Heart left ventricle (tissue), 16 donors: ENCODE results near the gene SWAP70. TPM values are rescaled to one million over a fixed set of nuclear protein-coding genes. Genes with fewer than 3 reads are reported as not detected.

Source experiments
- ATAC-seq, 4 donors: fragments of 200-7000 bp; cut with Tn5 transposase; one replicate each; pipeline ENCODE4 v1.9.1; 2020 to 2022; ENCODE audit warnings: moderate library complexity in 4 of 4, mild to moderate bottlenecking in 3 of 4, moderate number of reproducible peaks in 1 of 4
- DNase-seq, 5 donors: peaks; one replicate each; pipeline ENCODE4 v3.0.0-alpha.2; 2020
- H3K27ac ChIP-seq, 12 donors: fragments of 200-600 bp; sonication (generic) in 4 of 12; one replicate each; pipeline versions ENCODE4 v1.5.0 to v1.8.0; 2016 to 2022; ENCODE audit warnings: mild to moderate bottlenecking in 2 of 12
- H3K27me3 ChIP-seq, 9 donors: fragments of 200-600 bp; sonication (generic) in 2 of 9; one replicate each; pipeline versions ENCODE4 v1.5.1 to v1.8.0; 2016 to 2022; ENCODE audit warnings: mild to moderate bottlenecking in 3 of 9
- H3K36me3 ChIP-seq, 9 donors: fragments of 200-600 bp; sonication (generic) in 2 of 9; one replicate each; pipeline versions ENCODE4 v1.5.0 to v1.8.0; 2018 to 2022; ENCODE audit warnings: mild to moderate bottlenecking in 2 of 9
- H3K4me1 ChIP-seq, 12 donors: fragments of 200-600 bp; sonication (generic) in 4 of 12; one replicate each; pipeline versions ENCODE4 v1.5.0 to v1.8.0; 2016 to 2022; ENCODE audit warnings: mild to moderate bottlenecking in 3 of 12
- H3K4me3 ChIP-seq, 12 donors: fragments of 200-600 bp; sonication (generic) in 4 of 12; one replicate each; pipeline versions ENCODE4 v1.5.0 to v1.8.0; 2017 to 2022; ENCODE audit warnings: mild to moderate bottlenecking in 9 of 12, moderate library complexity in 4 of 12
- H3K9me3 ChIP-seq, 12 donors: fragments of 200-600 bp; sonication (generic) in 4 of 12; one replicate each; pipeline versions ENCODE4 v1.5.0 to v1.8.0; 2016 to 2022; ENCODE audit warnings: mild to moderate bottlenecking in 1 of 12
- CTCF ChIP-seq, 12 donors: fragments of 200-600 bp; sonication (generic) in 4 of 12; IDR thresholded peaks; one replicate each; pipeline versions ENCODE4 v1.5.0 to v1.8.0; 2018 to 2022; ENCODE audit warnings: antibody characterized with exemption in 12 of 12, mild to moderate bottlenecking in 5 of 12
- POLR2A ChIP-seq, 2 donors: fragments of 450-650 bp; IDR thresholded peaks; one replicate each; pipeline ENCODE4 v1.6.1; 2017; ENCODE audit warnings: antibody characterized with exemption in 2 of 2, mild to moderate bottlenecking in 2 of 2, moderate library complexity in 2 of 2
- WGBS, 4 donors: extraction: QIAGEN DNeasy Blood & Tissue Kit in 2 of 4; methylation state at CpG; one replicate each; pipeline versions ENCODE4 v1.1.5 to v1.1.7; 2013 to 2018; 5-methylcytosine and 5-hydroxymethylcytosine counted together
- intact Hi-C, 10 donors: fragments of 100-400 bp; cut with DNase I; formaldehyde crosslinking; loops; one replicate each; pipeline versions ENCODE4 v1.11.1 to v1.14.2; 2022
- polyA plus RNA-seq, 2 donors: library from polyadenylated mRNA; stranded (reverse); fragments of 200-250 nt; gene quantifications; one replicate each; pipeline ENCODE4 v1.2.3, GENCODE V29; 2013
- total RNA-seq, 9 donors: library from RNA; depleted of rRNA in 2 of 9; stranded (reverse); fragments of >200 nt in 2 of 9; fragmentation: NEBNext Ultra II Directional in 3 of 9; extraction: Animal tissue kit (Norgen Biotek cat#: 25700) in 3 of 9; gene quantifications; one replicate each; pipeline versions ENCODE4 v1.1.0 to v1.2.4, GENCODE V29; 2016 to 2023
- donor health status: ischemic (EF 13 %, LVEDD 7.1; RV severe dilation, severe dysfunction).
- donor health status: healthy with polysubstance abuse.
- donor health status: DM: no; HTN: yes; CAD: no.
- donor health status: DM: no; HTN: no; CAD: no.
- donor health status: ischemic (EF 25% LVEDD 6.9; RV normal size, moderate dysfunction).
- donor health status: ischemic (EF 25% LVEDD 5.7; RV mildly dilated, moderate dysfunction).
- donor health status: healthy.
- donor health status: DM: yes; HTN: yes; CAD: no.
- donor health status: ischemic (EF 35%, LVEDD 5.7; RV mildly dilated, moderate dysfunction).
- donor health status: nonischemic (EF 11% LVEDD 7.7; RV severe dilation, severe dysfunction).
- donor health status: DM: yes; HTN: yes; CAD: no.
- donor health status: PGD.
- donor health status: ischemic (EF 29% LVEDD 5.4; RV normal size, mild dysfunction).
- donor health status: nonischemic (EF 23%, LVEDD 6.1; RV moderate dilation, normal function).

Gene SWAP70
- total and polyA plus RNA-seq, 11 donors = 6.0 to 38.5 (median 21.8) TPM

GRCh38 chr11:9624448-9624847 is 39.4 kb upstream of the SWAP70 start:
- no peak overlapping the region for H3K4me3 ChIP-seq
- intact Hi-C loops = loop anchor here in 1 of 10 donors (5.0 kb wide), 1 partner anchor 128 kb away; no protein-coding TSS in a partner anchor
- H3K27me3 ChIP-seq = no peaks in the 10 kb centered on the region
- no peak overlapping the region for H3K27ac ChIP-seq
- H3K9me3 ChIP-seq = no peaks in the 10 kb centered on the region
- H3K36me3 ChIP-seq = no peaks in the 10 kb centered on the region
- H3K4me1 ChIP-seq = peaks cover 0 to 29% (median 15%) of the 10 kb centered on the region in 12 donors
- TF ChIP-seq POLR2A (IDR thresholded peaks at IDR 0.05) (no peak), CTCF (IDR thresholded peaks at IDR 0.05) (no peak)
- ATAC-seq (no peak), DNase-seq (no peak)

GRCh38 chr11:9625162-9625561 is 38.7 kb upstream of the SWAP70 start:
- Histone ChIP-seq H3K27me3 (no peaks in the 10 kb centered on the region), H3K27ac (peak overlapping the region in 2 of 12 donors; percentile 27 to 60), H3K4me1 (peaks cover 0 to 29% (median 15%) of the 10 kb centered on the region in 12 donors), H3K9me3 (no peaks in the 10 kb centered on the region), H3K36me3 (no peaks in the 10 kb centered on the region), H3K4me3 (no peak overlapping the region)
- ATAC-seq = no peak
- TF ChIP-seq POLR2A (IDR thresholded peaks at IDR 0.05) (no peak), CTCF (IDR thresholded peaks at IDR 0.05) (no peak)
- peak in 1 of 5 donors; percentile 43 for DNase-seq
- intact Hi-C loops = loop anchor here in 1 of 10 donors (5.0 kb wide), 1 partner anchor 122 kb away; no protein-coding TSS in a partner anchor
- WGBS, 4 donors = 54 to 65% (median 59%) methylated on average over 6 of the region's 6 CpGs

- peaks cover 0 to 29% (median 15%) of the 10 kb centered on the region in 12 donors for H3K4me1 ChIP-seq
- H3K4me3 ChIP-seq = no peak overlapping the region
- no peaks in the 10 kb centered on the region for H3K9me3 ChIP-seq
- intact Hi-C loops = loop anchor here in 1 of 10 donors (5.0 kb wide), 1 partner anchor 122 kb away; no protein-coding TSS in a partner anchor
- no peaks in the 10 kb centered on the region for H3K36me3 ChIP-seq
- no peaks in the 10 kb centered on the region for H3K27me3 ChIP-seq
- DNase-seq = no peak
- 52 to 65% (median 58%) methylated on average over 3 of the region's 3 CpGs for WGBS, 4 donors
- peak overlapping the region in 4 of 12 donors; percentile 2 to 60 (median 33) for H3K27ac ChIP-seq
- peak in 2 of 4 donors; percentile 13 to 38 for ATAC-seq
- TF ChIP-seq CTCF (IDR thresholded peaks at IDR 0.05) (no peak), POLR2A (IDR thresholded peaks at IDR 0.05) (no peak)
These were observed 38.1 kb upstream of the SWAP70 start for GRCh38 chr11:9625728-9626127.

- DNase-seq (peak in 4 of 5 donors; percentile 26 to 43 (median 38)), ATAC-seq (peak; percentile 37 to 83 (median 46))
- 47 to 59% (median 54%) methylated on average over 12 of the region's 12 CpGs for WGBS, 4 donors
- Histone ChIP-seq H3K9me3 (no peaks in the 10 kb centered on the region), H3K4me1 (peaks cover 0 to 29% (median 15%) of the 10 kb centered on the region in 12 donors), H3K4me3 (no peak overlapping the region), H3K36me3 (no peaks in the 10 kb centered on the region), H3K27me3 (no peaks in the 10 kb centered on the region), H3K27ac (peak overlapping the region in 9 of 12 donors; percentile 1 to 60 (median 39))
- no peak for TF ChIP-seq POLR2A (IDR thresholded peaks at IDR 0.05)
- TF ChIP-seq CTCF (IDR thresholded peaks at IDR 0.05) = no peak
- intact Hi-C loops = loop anchor here in 1 of 10 donors (5.0 kb wide), 1 partner anchor 121 kb away; no protein-coding TSS in a partner anchor
These were observed 37.1 kb upstream of the SWAP70 start for GRCh38 chr11:9626496-9627394.
